GM21390 (cell line): Measurements from ENCODE around the gene MRPL16.

Experiments used
- ATAC-seq: cut with Tn5 transposase; IDR thresholded peaks from one replicate; pipeline ENCODE4 v1.9.1; 2021; ENCODE audit not compliant: unreplicated experiment

Gene MRPL16

GRCh38 chr11:59773083-59773440 lies 37.5 kb downstream of the MRPL16 start:
- ATAC-seq: no peak

GRCh38 chr11:59771605-59772004 lies 39.0 kb downstream of the MRPL16 start:
- no peak for ATAC-seq

GRCh38 chr11:59770869-59771268 lies 39.7 kb downstream of the MRPL16 start:
- no peak for ATAC-seq

- ATAC-seq: no peak
Observed at GRCh38 chr11:59770319-59770718, 40.3 kb downstream of the MRPL16 start.

- no peak for ATAC-seq
Observed at GRCh38 chr11:59769828-59770227, 40.8 kb downstream of the MRPL16 start.

- ATAC-seq: no peak
Observed at GRCh38 chr11:59769111-59769510, 41.5 kb downstream of the MRPL16 start.

- ATAC-seq: no peak
Observed at GRCh38 chr11:59767225-59767611, 43.4 kb downstream of the MRPL16 start.

- ATAC-seq: no peak
Observed at GRCh38 chr11:59766542-59767224, 43.9 kb downstream of the MRPL16 start.

- ATAC-seq: no peak
Observed at GRCh38 chr11:59765068-59765735, 45.4 kb downstream of the MRPL16 start.

GRCh38 chr11:59761993-59762392 lies 48.6 kb downstream of the MRPL16 start:
- no peak for ATAC-seq

GRCh38 chr11:59760771-59761170 lies 49.8 kb downstream of the MRPL16 start:
- no peak for ATAC-seq

- ATAC-seq: no peak
Observed at GRCh38 chr11:59759900-59760299, 50.7 kb downstream of the MRPL16 start.

GRCh38 chr11:59758401-59759037 lies 52.1 kb downstream of the MRPL16 start:
- no peak for ATAC-seq

- ATAC-seq: no peak
Observed at GRCh38 chr11:59756845-59757244, 53.7 kb downstream of the MRPL16 start.

GRCh38 chr11:59756558-59756840 lies 54.1 kb downstream of the MRPL16 start:
- ATAC-seq: no peak
